Spleen (tissue), 11 donors: Measurements from ENCODE around the gene SLC20A1. TPM values are rescaled to one million over a fixed set of nuclear protein-coding genes. Genes with fewer than 3 reads are reported as not detected.

Experiments
- DNase-seq: peaks from one replicate; pipeline ENCODE4 v3.0.0-alpha.2; 2020
- H3K27ac ChIP-seq, 8 donors: fragments of 200-600 bp; sonication (generic) in 7 of 8; 1 replicate in 4 of 8; 2 replicates in 4 of 8; pipeline versions ENCODE4 v1.5.0 to v1.8.0; 2016 to 2021; ENCODE audit warnings: inconsistent platforms in 4 of 8, mild to moderate bottlenecking in 4 of 8, moderate library complexity in 1 of 8
- H3K27me3 ChIP-seq, 7 donors: fragments of 200-600 bp; sonication (generic) in 6 of 7; replicated peaks in 1 of 7; 1 replicate in 4 of 7; 2 replicates in 3 of 7; pipeline versions ENCODE4 v1.5.0 to v1.8.0; 2016 to 2021; ENCODE audit warnings: inconsistent platforms in 3 of 7, mild to moderate bottlenecking in 1 of 7
- H3K36me3 ChIP-seq, 6 donors: fragments of 200-600 bp; sonication (generic) in 5 of 6; 1 replicate in 4 of 6; 2 replicates in 2 of 6; pipeline versions ENCODE4 v1.5.0 to v1.8.0; 2016 to 2021; ENCODE audit warnings: inconsistent platforms in 2 of 6
- H3K4me1 ChIP-seq, 6 donors: fragments of 200-600 bp; sonication (generic) in 5 of 6; 1 replicate in 3 of 6; 2 replicates in 3 of 6; pipeline versions ENCODE4 v1.5.0 to v1.8.0; 2016 to 2021; ENCODE audit warnings: inconsistent platforms in 3 of 6
- H3K4me3 ChIP-seq, 8 donors: fragments of 200-600 bp; sonication (generic) in 7 of 8; 1 replicate in 4 of 8; 2 replicates in 4 of 8; pipeline versions ENCODE4 v1.5.0 to v1.8.0; 2016 to 2021; ENCODE audit warnings: inconsistent platforms in 4 of 8, mild to moderate bottlenecking in 4 of 8, moderate library complexity in 2 of 8
- H3K9me3 ChIP-seq, 8 donors: fragments of 200-600 bp; sonication (generic) in 7 of 8; 1 replicate in 4 of 8; 2 replicates in 4 of 8; pipeline versions ENCODE4 v1.5.0 to v1.8.0; 2016 to 2021; ENCODE audit warnings: inconsistent platforms in 4 of 8
- CTCF ChIP-seq, 11 experiments: fragments of 200-600 bp in 7 of 11; fragments of 450-650 bp in 4 of 11; sonication (generic) in 4 of 11; IDR thresholded peaks in 8 of 11; conservative IDR thresholded peaks in 3 of 11; 1 replicate in 7 of 11; 2 replicates in 4 of 11; pipeline versions ENCODE4 v1.4.0 to v1.8.0; 2016 to 2021; ENCODE audit warnings: antibody characterized with exemption in 11 of 11, inconsistent platforms in 4 of 11, mild to moderate bottlenecking in 1 of 11
- WGBS, 5 donors: extraction: QIAGEN DNeasy Blood & Tissue Kit in 3 of 5; methylation state at CpG; one replicate each; pipeline versions ENCODE4 v1.1.5 to v1.1.7; 2013 to 2018; 5-methylcytosine and 5-hydroxymethylcytosine counted together
- intact Hi-C: fragments of 100-400 bp; cut with DNase I; formaldehyde crosslinking; loops from one replicate; pipeline ENCODE4 v1.15.0; 2023; ENCODE audit warnings: low total_unique reads
- polyA plus RNA-seq, 3 donors: library from polyadenylated mRNA; stranded (reverse); fragments of 200-250 nt; gene quantifications; one replicate each; pipeline ENCODE4 v1.2.1, GENCODE V29; 2013
- total RNA-seq, 7 donors: library from RNA; depleted of rRNA in 3 of 7; stranded (reverse); fragments of >200 nt in 3 of 7; fragmentation: NEBNext Ultra II Directional in 4 of 7; extraction: Animal tissue kit (Norgen Biotek cat#: 25700) in 4 of 7; gene quantifications; one replicate each; pipeline versions ENCODE4 v1.1.0 to v1.2.1, GENCODE V29; 2016 to 2021
- donor health status: healthy with polysubstance abuse.
- donor health status: DM: no; HTN: no; CAD: no; lungs with moderate emphysema.
- donor health status: DM: no; HTN: no; CAD: no.
- donor health status: Bipolar disorder and iron deficiency.
- donor health status: healthy.
- donor health status: DM: no; HTN: no; CAD: no.
- donor health status: DM: yes; HTN: yes; CAD: no.

Gene SLC20A1
- total and polyA plus RNA-seq, 10 donors, result 15.4 to 83.6 (median 57.6) TPM

GRCh38 chr2:112712903-112713584 lies 67.3 kb downstream of the SLC20A1 start:
- no peaks in the 10 kb centered on the region for H3K36me3 ChIP-seq
- TF ChIP-seq CTCF (IDR thresholded peaks at IDR 0.05 in 8 of 11, conservative IDR thresholded peaks at IDR 0.05 in 3 of 11), result no peak
- no peaks in the 10 kb centered on the region for H3K9me3 ChIP-seq
- no peaks in the 10 kb centered on the region for H3K27me3 ChIP-seq
- no peak for DNase-seq
- no peak overlapping the region for H3K27ac ChIP-seq
- H3K4me1 ChIP-seq, result peaks cover 0 to 43% (median 32%) of the 10 kb centered on the region in 6 donors
- 45 to 62% (median 57%) methylated on average over 17 of the region's 17 CpGs for WGBS, 5 donors
- no peak overlapping the region for H3K4me3 ChIP-seq
- intact Hi-C loops, result no loop called here

Other genes with a start within 250 kb of the SLC20A1 start
- 10 to 100 TPM; 11.1 to 35.4 (median 18.9) TPM for gene RGPD8, start 212.3 kb upstream of the SLC20A1 start, total RNA-seq
- gene RGPD8, start 212.3 kb upstream of the SLC20A1 start, polyA plus RNA-seq, result 1 to 10 TPM in 1 of 3 donors, under 1 TPM in 2; 0.09 to 1.3 (median 0.49) TPM
- 10 to 100 TPM; 17.6 to 29.8 (median 27.1) TPM for gene TTL, start 163.8 kb upstream of the SLC20A1 start, total RNA-seq
- 10 to 100 TPM in 1 of 3 donors, 1 to 10 TPM in 2; 8.1 to 12.7 (median 9.1) TPM for gene TTL, start 163.8 kb upstream of the SLC20A1 start, polyA plus RNA-seq
- 10 to 100 TPM; 17.4 to 31.8 (median 19.4) TPM for gene POLR1B, start 103.5 kb upstream of the SLC20A1 start, total RNA-seq
- 1 to 10 TPM; 4.9 to 9.1 (median 7.2) TPM for gene POLR1B, start 103.5 kb upstream of the SLC20A1 start, polyA plus RNA-seq
- gene CHCHD5, start 61.3 kb upstream of the SLC20A1 start, total RNA-seq, result 10 to 100 TPM; 11.9 to 22.4 (median 16.1) TPM
- 10 to 100 TPM; 21.5 to 34.8 (median 31.9) TPM for gene CHCHD5, start 61.3 kb upstream of the SLC20A1 start, polyA plus RNA-seq
- gene NT5DC4, start 75.1 kb downstream of the SLC20A1 start, total RNA-seq, result 1 to 10 TPM in 6 of 7 donors, under 1 TPM in 1; 0.28 to 3.8 (median 2.2) TPM
- under 1 TPM; 0.47 to 0.83 (median 0.72) TPM for gene NT5DC4, start 75.1 kb downstream of the SLC20A1 start, polyA plus RNA-seq
- 1 to 10 TPM in 6 of 7 donors, under 1 TPM in 1; 0.55 to 3.5 (median 2.1) TPM for gene CKAP2L, start 118.7 kb downstream of the SLC20A1 start, total RNA-seq
- 1 to 10 TPM in 1 of 3 donors, under 1 TPM in 2; 0.20 to 1.3 (median 0.83) TPM for gene CKAP2L, start 118.7 kb downstream of the SLC20A1 start, polyA plus RNA-seq
- under 1 TPM in 5 of 7 donors, not detected in 2; 0.22 to 0.98 (median 0.70) TPM for gene IL1A, start 138.6 kb downstream of the SLC20A1 start, total RNA-seq
- gene IL1A, start 138.6 kb downstream of the SLC20A1 start, polyA plus RNA-seq, result 1 to 10 TPM in 1 of 3 donors, under 1 TPM in 2; 0.21 to 1.6 (median 0.67) TPM
- gene IL1B, start 190.8 kb downstream of the SLC20A1 start, total RNA-seq, result 10 to 100 TPM in 6 of 7 donors, 1 to 10 TPM in 1; 6.9 to 81.9 (median 16.1) TPM
- 1 to 10 TPM; 3.4 to 5.4 (median 5.1) TPM for gene IL1B, start 190.8 kb downstream of the SLC20A1 start, polyA plus RNA-seq